ENCODE measurements around the gene ELAVL2.

ELAVL2 gene

DNA sequence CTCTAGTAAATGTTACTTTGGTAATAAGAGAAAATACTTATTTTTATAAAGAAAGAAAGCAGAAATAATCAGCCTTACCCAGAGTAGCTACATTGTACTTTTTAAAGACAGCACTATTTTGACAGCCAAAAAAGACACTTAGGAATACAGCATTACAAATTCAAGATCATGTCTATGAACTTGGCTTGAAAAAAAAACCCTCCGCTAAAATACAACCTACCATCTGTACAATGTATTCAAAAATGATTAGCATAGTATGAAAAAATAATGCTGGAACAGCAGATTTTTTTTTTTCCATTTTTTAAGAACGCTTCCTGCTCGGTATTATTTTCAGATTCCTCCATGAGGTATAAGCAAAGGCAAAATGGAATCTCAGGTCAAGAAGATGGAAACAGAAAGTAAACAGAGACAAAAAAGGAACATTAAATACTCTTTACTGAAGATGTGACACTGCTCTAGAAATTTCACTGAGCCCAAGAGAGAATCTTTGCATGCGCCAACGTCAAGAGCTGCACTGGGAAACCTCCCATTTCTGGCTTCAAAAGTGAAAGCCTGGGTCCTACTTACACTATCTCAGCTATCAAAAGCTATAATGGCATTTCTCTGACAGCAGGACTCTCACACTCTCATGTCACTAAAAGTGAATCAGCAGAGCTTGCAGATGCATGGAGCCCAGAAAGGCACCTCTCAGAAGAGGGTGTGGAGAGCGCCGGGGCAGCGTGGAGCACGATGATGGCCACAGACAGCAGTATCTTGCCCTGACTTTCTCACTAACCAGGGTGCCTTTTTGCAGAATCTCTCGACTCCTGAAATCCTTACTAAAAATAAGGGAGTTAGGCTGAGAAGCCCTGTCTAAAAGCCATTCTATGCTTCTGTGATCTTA, 167.4 kb downstream of the ELAVL2 start:
- no peak for DNase-seq

- no peak for DNase-seq
Observed at GRCh38 chr9:23651051-23651450, 175.0 kb downstream of the ELAVL2 start.

DNA sequence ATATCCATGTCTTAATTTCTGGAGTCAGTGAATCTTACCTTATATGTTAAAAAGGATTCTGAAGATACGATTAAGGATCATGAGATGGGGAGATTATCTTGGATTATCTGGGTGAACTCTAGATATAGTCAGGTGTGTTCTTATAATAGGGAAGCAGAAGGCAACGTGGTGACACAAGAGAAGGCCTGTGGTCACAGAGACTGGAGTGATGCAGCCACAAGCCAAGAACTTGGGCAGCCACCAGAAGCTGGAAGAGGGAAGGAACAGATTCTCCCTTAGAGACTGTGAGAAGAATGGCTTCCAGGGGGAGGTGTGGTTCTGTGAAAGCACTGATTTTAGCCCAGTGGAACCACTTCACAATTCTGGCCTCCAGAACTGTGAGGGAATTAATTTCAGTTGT, 177.4 kb downstream of the ELAVL2 start:
- DNase-seq: no peak

DNA sequence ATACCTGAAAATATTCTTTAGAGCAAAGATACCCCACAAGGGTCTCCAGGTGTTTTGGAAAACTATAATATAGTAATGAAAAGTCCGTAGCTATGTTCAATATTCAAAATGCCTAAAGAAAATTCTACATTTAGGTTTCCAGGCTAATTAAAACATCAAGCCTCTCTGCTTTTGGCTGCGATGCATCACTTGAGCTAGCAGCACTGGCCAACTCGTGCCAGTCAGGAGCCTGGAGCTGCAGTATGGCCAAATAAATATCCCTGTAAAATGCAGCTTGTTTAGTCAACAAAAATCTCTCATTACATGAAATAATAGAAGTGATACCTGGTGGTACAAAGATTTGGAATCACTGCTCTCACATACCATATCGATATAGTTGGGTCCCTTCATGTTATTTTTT, 181.1 kb downstream of the ELAVL2 start:
- DNase-seq: no peak

DNA sequence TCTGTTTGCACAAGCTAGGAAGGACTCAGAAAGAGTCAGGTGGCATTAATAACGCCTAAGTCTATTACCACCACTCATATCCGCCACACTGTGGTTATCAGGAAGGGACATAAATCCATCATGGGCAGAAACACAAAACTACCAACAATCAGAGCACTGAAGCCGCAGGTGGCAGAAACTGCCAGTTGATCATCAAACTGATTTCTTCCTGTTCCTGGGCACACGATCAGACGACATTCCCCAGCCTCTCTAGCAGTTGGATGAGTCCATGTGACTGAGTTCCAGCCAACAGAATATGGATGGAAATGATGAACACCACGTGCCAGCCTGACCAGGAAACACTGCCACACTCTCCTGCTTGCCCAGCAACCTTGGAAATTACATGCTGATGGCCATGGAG, 181.7 kb downstream of the ELAVL2 start:
- no peak for DNase-seq

GRCh38 chr9:23643656-23644258, 182.3 kb downstream of the ELAVL2 start:
- no peak for DNase-seq
